ENCODE results near the gene DPP4. TPM values are rescaled to one million over a fixed set of nuclear protein-coding genes. Genes with fewer than 3 reads are reported as not detected.

DPP4 gene
- total RNA-seq, 1 experiment from 2014 or later: 2.8 TPM

GRCh38 chr2:162113088-162113775, 39.2 kb upstream of the DPP4 start:
- Histone ChIP-seq H2BK15ac (ENCODE audit: low read depth, low read length) (no peak overlapping the region), H3K4ac (ENCODE audit: low read depth, low read length) (no peak overlapping the region), H2AK5ac (ENCODE audit: insufficient read length, low read length) (no peak overlapping the region), H3K23me2 (ENCODE audit: insufficient read length, low read depth, low read length, poor library complexity, severe bottlenecking) (no peaks in the 10 kb centered on the region), H3K9me3 (ENCODE audit: control insufficient read depth, low read depth, low read length) (no peaks in the 10 kb centered on the region), H4K8ac (replicated peaks; ENCODE audit: insufficient read length, low read depth, low read length) (no peak overlapping the region), H4K20me1 (ENCODE audit: control insufficient read depth, insufficient read depth, insufficient read length) (no peaks in the 10 kb centered on the region), H3K27ac (ENCODE audit: insufficient read length, low read depth, low read length) (no peak overlapping the region), H3K14ac (ENCODE audit: insufficient read depth, low read length) (no peak overlapping the region), H2BK12ac (ENCODE audit: insufficient read length, low read depth, low read length) (no peak overlapping the region), H2BK20ac (ENCODE audit: low read depth, low read length, poor library complexity, severe bottlenecking) (no peak overlapping the region), H2BK120ac (ENCODE audit: low read depth, low read length, poor library complexity, severe bottlenecking) (no peak overlapping the region), H3K79me2 (ENCODE audit: insufficient read depth, low read length) (no peaks in the 10 kb centered on the region), H3K27me3 (ENCODE audit: insufficient read depth, low read length) (no peaks in the 10 kb centered on the region), H3K4me2 (ENCODE audit: insufficient read depth, insufficient read length, low read length) (no peak overlapping the region), H3T11ph (ENCODE audit: low read length) (no peak overlapping the region), H4K5ac (ENCODE audit: insufficient read length, low read depth, low read length) (no peak overlapping the region), H4K91ac (ENCODE audit: insufficient read length, low read depth, low read length) (no peak overlapping the region), H3K18ac (ENCODE audit: insufficient read length, low read depth, low read length) (no peak overlapping the region), H2AFZ (ENCODE audit: low read length) (no peak overlapping the region), H3K23ac (ENCODE audit: insufficient read length, low read depth, low read length) (no peak overlapping the region), H2BK5ac (ENCODE audit: insufficient read length, low read length) (no peak overlapping the region), H3K79me1 (ENCODE audit: insufficient read depth, low read depth, low read length, poor library complexity, severe bottlenecking) (no peaks in the 10 kb centered on the region), H3K9ac (ENCODE audit: extremely low read depth, insufficient read length, low read length) (no peak overlapping the region), H3K4me1 (ENCODE audit: insufficient read depth, low read length) (peaks cover 5% of the 10 kb centered on the region; the same call in 1 of the 2 replicates), H3K56ac (ENCODE audit: insufficient read length, low read depth, low read length) (no peak overlapping the region)
- H3K27ac Mint-ChIP-seq: peak overlapping the region in 2 of 3 experiments; percentile 41 to 52; a peak in 2 of 7 replicates
- no CpG with 5 or more reads among the region's 3 CpGs for WGBS (ENCODE audit: extremely low coverage, insufficient read length, low lambda C conversion rate)
- no peak for DNase-seq
- H3K36me3 Mint-ChIP-seq (ENCODE audit: insufficient read depth in 1 of 3, low read depth in 3 of 3): peaks cover 4 to 12% (median 9%) of the 10 kb centered on the region in 3 experiments; a peak in 6 of 7 replicates
- no peaks in the 10 kb centered on the region; the same call in 1 of the 2 replicates for H3K27me3 Mint-ChIP-seq (ENCODE audit: low read depth)
- peaks cover 16% of the 10 kb centered on the region in 2 experiments for H3K4me1 Mint-ChIP-seq
- TF ChIP-seq CTCF (conservative IDR thresholded peaks at IDR 0.05): no peak
- peaks cover 8 to 14% of the 10 kb centered on the region in 2 experiments for H3K9me3 Mint-ChIP-seq
- H3K4me3 Mint-ChIP-seq: no peak overlapping the region

Measured in H9 (cell line).